Measurements from ENCODE around the gene KLRF2. TPM values are rescaled to one million over a fixed set of nuclear protein-coding genes. Genes with fewer than 3 reads are reported as not detected.

KLRF2 gene
- total and polyA plus RNA-seq, 7 donors, result not detected

DNA sequence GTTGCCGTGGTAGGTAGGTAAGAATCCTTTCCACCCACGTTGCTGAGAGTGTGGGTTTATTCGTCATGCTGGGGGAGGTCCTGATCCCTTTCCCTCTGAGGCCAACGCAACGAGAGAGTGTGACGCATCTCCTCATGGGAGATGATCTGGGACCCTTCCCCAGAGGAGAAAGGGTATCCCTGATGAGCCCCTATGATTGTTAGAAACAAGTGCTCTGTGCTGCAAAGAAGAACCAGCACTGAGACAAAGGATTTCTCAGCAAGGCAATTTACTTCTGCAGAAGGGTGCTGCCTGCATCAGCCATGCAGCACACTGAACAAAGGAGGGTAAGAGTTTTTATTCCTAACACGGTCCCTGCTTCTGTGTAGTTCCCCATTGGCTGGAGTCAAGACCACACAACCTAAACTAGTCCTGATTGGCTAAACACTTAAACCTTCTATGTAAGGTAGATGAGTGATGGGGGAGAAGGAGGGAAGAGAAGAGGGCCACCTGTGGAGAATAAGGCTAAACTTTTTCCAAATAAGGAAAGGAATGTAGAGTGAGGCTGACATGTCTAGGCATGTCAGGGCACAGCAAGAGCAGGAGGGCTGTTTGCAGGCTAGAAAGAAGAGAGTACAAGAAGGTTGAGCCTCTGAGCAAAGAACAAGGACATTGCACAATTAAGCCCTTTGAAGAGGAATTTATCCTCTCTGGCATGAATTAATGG lies 29.6 kb downstream of the KLRF2 start:
- WGBS, 3 donors, result 85 to 88% (median 85%) methylated on average over 7 of the region's 7 CpGs
- ATAC-seq (no peak), DNase-seq (no peak)
- no peaks in the 10 kb centered on the region for H3K4me1 ChIP-seq
- H3K9me3 ChIP-seq, result peaks cover 12% of the 10 kb centered on the region
- TF ChIP-seq, protein P1, sequence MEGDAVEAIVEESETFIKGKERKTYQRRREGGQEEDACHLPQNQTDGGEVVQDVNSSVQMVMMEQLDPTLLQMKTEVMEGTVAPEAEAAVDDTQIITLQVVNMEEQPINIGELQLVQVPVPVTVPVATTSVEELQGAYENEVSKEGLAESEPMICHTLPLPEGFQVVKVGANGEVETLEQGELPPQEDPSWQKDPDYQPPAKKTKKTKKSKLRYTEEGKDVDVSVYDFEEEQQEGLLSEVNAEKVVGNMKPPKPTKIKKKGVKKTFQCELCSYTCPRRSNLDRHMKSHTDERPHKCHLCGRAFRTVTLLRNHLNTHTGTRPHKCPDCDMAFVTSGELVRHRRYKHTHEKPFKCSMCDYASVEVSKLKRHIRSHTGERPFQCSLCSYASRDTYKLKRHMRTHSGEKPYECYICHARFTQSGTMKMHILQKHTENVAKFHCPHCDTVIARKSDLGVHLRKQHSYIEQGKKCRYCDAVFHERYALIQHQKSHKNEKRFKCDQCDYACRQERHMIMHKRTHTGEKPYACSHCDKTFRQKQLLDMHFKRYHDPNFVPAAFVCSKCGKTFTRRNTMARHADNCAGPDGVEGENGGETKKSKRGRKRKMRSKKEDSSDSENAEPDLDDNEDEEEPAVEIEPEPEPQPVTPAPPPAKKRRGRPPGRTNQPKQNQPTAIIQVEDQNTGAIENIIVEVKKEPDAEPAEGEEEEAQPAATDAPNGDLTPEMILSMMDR (IDR thresholded peaks at IDR 0.05), result no peak
- intact Hi-C loops (cut with DNase I), result no loop called here
- no peak overlapping the region for H3K4me3 ChIP-seq
- no peak overlapping the region for H3K27ac ChIP-seq
- no peaks in the 10 kb centered on the region for H3K36me3 ChIP-seq (ENCODE audit: insufficient read depth in 1 of 2, low read depth in 1 of 2)
- H3K27me3 ChIP-seq (ENCODE audit: insufficient read depth in 3 of 3, low read length in 2 of 3), result no peaks in the 10 kb centered on the region

DNA sequence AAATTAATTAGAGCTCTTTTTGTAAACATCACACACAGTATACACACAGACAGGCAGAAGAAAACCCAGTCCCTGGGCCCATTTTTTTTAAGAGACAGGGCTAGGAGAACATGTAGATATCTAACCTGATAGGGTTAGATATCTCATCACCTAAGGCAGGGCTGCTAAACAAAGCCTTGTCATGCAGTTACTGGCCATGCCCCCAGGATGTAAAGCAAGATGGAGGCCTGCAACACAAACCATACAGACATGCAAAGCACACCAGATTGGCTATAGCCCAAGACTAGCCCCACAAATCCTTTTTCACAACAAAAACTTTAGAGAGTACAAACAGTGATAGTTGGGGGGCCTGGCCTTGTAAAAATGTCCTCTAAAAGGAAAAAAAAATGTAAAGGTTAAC lies 30.4 kb downstream of the KLRF2 start:
- peaks cover 12% of the 10 kb centered on the region for H3K9me3 ChIP-seq
- H3K4me3 ChIP-seq, result no peak overlapping the region
- TF ChIP-seq, protein P1 (IDR thresholded peaks at IDR 0.05), result no peak
- H3K27ac ChIP-seq, result no peak overlapping the region
- ATAC-seq, result no peak
- intact Hi-C loops (cut with DNase I), result no loop called here
- H3K36me3 ChIP-seq (ENCODE audit: insufficient read depth in 1 of 2, low read depth in 1 of 2), result no peaks in the 10 kb centered on the region
- DNase-seq, result no peak
- no peaks in the 10 kb centered on the region for H3K4me1 ChIP-seq
- no peaks in the 10 kb centered on the region for H3K27me3 ChIP-seq (ENCODE audit: insufficient read depth in 3 of 3, low read length in 2 of 3)

DNA sequence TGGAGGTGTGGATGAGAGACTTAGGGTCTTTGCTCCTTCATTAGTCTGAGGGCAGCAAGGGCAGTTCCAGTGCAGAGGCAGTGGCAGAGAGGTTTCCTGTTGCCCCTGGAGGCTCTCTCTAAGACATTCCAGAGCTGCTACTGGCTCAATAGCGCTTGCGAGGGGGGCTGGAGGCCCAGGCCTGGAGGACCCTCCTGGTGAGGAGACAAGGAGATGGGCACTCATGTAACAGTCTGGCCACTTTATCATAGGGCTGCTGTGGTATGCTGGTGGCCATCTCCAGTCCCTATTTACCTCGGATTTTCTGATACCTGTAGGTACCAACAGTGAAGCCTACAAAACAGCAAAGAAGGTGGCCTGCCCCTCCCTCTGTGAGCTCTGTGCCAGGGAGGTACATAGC lies 38.2 kb downstream of the KLRF2 start:
- Histone ChIP-seq H3K4me1 (no peaks in the 10 kb centered on the region), H3K27ac (no peak overlapping the region), H3K4me3 (no peak overlapping the region), H3K36me3 (ENCODE audit: insufficient read depth in 1 of 2, low read depth in 1 of 2) (no peaks in the 10 kb centered on the region), H3K9me3 (no peaks in the 10 kb centered on the region), H3K27me3 (ENCODE audit: insufficient read depth in 3 of 3, low read length in 2 of 3) (no peaks in the 10 kb centered on the region)
- DNase-seq (no peak), ATAC-seq (no peak)
- 84 to 89% (median 87%) methylated on average over 3 of the region's 3 CpGs for WGBS, 3 donors
- TF ChIP-seq, protein P1 (IDR thresholded peaks at IDR 0.05), result no peak
- intact Hi-C loops (cut with DNase I), result no loop called here

DNA sequence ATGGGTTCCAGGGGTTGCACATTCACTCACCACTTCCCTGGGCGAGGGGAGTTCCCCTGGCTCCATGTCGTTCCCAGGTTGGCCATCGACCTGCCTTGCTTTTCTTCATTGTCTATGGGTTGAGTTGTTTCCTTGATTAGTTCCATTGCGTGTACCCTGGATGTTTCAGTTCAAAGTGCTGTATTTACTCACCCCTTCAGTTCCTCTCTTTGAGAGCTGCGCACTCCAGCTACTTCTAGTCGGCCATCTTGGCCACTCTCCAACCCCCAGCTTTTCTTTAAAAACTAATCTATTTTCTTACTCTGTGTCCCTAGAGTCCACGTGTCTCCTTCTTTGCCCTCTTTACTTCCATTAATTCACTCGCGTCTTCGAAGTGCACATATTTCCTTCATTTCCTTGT lies 39.2 kb downstream of the KLRF2 start:
- Histone ChIP-seq H3K36me3 (ENCODE audit: insufficient read depth in 1 of 2, low read depth in 1 of 2) (no peaks in the 10 kb centered on the region), H3K27ac (no peak overlapping the region), H3K9me3 (no peaks in the 10 kb centered on the region), H3K27me3 (ENCODE audit: insufficient read depth in 3 of 3, low read length in 2 of 3) (no peaks in the 10 kb centered on the region), H3K4me3 (no peak overlapping the region), H3K4me1 (no peaks in the 10 kb centered on the region)
- no peak for ATAC-seq
- intact Hi-C loops (cut with DNase I), result loop anchor here in 1 of 2 donors (10.0 kb wide), 1 partner anchor 106 kb away; no protein-coding TSS in a partner anchor
- DNase-seq, result no peak
- TF ChIP-seq, protein P1 (IDR thresholded peaks at IDR 0.05), result no peak
- WGBS, 3 donors, result 83 to 86% (median 83%) methylated on average over 10 of the region's 10 CpGs

DNA sequence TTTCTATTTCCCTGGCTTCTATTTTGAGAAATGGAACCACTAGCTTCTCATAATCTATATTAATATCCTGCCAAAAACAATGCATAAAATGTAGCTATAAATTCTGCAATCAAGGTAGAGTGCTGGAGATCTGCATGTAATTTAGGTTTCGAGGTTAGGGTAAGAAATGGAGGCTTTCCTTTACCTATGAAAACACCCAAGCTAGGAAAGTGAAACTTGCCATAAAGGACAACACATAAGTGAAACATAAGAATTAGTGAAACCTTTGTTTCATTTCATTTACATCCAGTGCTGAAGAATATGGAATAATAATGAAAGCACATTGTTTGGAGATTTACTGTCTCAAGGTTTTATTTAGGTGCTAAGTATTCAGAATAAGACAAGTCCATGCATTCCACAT lies 41.1 kb downstream of the KLRF2 start:
- TF ChIP-seq, protein P1 (IDR thresholded peaks at IDR 0.05), result no peak
- H3K9me3 ChIP-seq, result no peaks in the 10 kb centered on the region
- H3K4me3 ChIP-seq, result no peak overlapping the region
- intact Hi-C loops (cut with DNase I), result loop anchor here in 1 of 2 donors (10.0 kb wide), 1 partner anchor 108 kb away; no protein-coding TSS in a partner anchor
- DNase-seq, result no peak
- H3K27ac ChIP-seq, result no peak overlapping the region
- H3K27me3 ChIP-seq (ENCODE audit: insufficient read depth in 3 of 3, low read length in 2 of 3), result no peaks in the 10 kb centered on the region
- H3K36me3 ChIP-seq (ENCODE audit: insufficient read depth in 1 of 2, low read depth in 1 of 2), result no peaks in the 10 kb centered on the region
- WGBS, 3 donors, result 83 to 86% (median 86%) methylated on average over 1 of the region's 1 CpG
- no peaks in the 10 kb centered on the region for H3K4me1 ChIP-seq
- ATAC-seq, result no peak
